Trophoblast cell (in vitro differentiated cells and primary cell): ENCODE results near the gene E2F3. TPM values are rescaled to one million over a fixed set of nuclear protein-coding genes. Genes with fewer than 3 reads are reported as not detected.
A peak's percentile ranks its signal among the peaks of the same experiment; 100 is the strongest.

ENCODE experiments used
- DNase-seq, 2 donors: peaks; one replicate each; pipeline ENCODE4 v3.0.0-alpha.2; 2016
- H2AFZ ChIP-seq: 2 replicates; pipeline ENCODE4 v1.6.1; 2013; ENCODE audit warnings: low read length, moderate library complexity, mild to moderate bottlenecking; ENCODE audit not compliant: insufficient read depth, poor library complexity
- H2AK5ac ChIP-seq: 2 replicates; pipeline ENCODE4 v1.6.1; 2013; ENCODE audit warnings: mild to moderate bottlenecking, low read length
- H2BK120ac ChIP-seq: 2 replicates; pipeline ENCODE4 v1.6.1; 2013; ENCODE audit warnings: low read length, mild to moderate bottlenecking, moderate library complexity; ENCODE audit not compliant: insufficient read depth, poor library complexity
- H2BK12ac ChIP-seq: 2 replicates; pipeline ENCODE4 v1.6.1; 2013; ENCODE audit warnings: mild to moderate bottlenecking, low read length, moderate library complexity
- H2BK5ac ChIP-seq: 2 replicates; pipeline ENCODE4 v1.6.1; 2013; ENCODE audit warnings: low read length, low read depth, moderate library complexity, mild to moderate bottlenecking; ENCODE audit not compliant: poor library complexity
- H3K14ac ChIP-seq: 2 replicates; pipeline ENCODE4 v1.6.1; 2013; ENCODE audit warnings: mild to moderate bottlenecking, low read length
- H3K18ac ChIP-seq: 2 replicates; pipeline ENCODE4 v1.6.1; 2013; ENCODE audit warnings: mild to moderate bottlenecking, low read length
- H3K23ac ChIP-seq: 2 replicates; pipeline ENCODE4 v1.6.1; 2013; ENCODE audit warnings: low read length
- H3K27ac ChIP-seq: 2 replicates; pipeline ENCODE4 v1.5.1; 2013; ENCODE audit warnings: low read depth, mild to moderate bottlenecking, inconsistent platforms, low read length, moderate library complexity
- H3K27me3 ChIP-seq: 2 replicates; pipeline ENCODE4 v1.6.1; 2013; ENCODE audit warnings: inconsistent platforms, mild to moderate bottlenecking, low read length, moderate library complexity; ENCODE audit not compliant: insufficient read depth
- H3K36me3 ChIP-seq, 2 experiments: 1 replicate in 1 of 2; 2 replicates in 1 of 2; pipeline ENCODE4 v1.6.1; 2013; ENCODE audit warnings: low read length in 2 of 2, mild to moderate bottlenecking in 2 of 2, moderate library complexity in 1 of 2; ENCODE audit not compliant: insufficient read depth in 2 of 2, control insufficient read depth in 1 of 2
- H3K4ac ChIP-seq: 2 replicates; pipeline ENCODE4 v1.6.1; 2013; ENCODE audit warnings: low read depth, mild to moderate bottlenecking, low read length, moderate library complexity
- H3K4me1 ChIP-seq, 2 experiments: 1 replicate in 1 of 2; 2 replicates in 1 of 2; pipeline ENCODE4 v1.6.1; 2013; ENCODE audit warnings: low read length in 2 of 2, mild to moderate bottlenecking in 2 of 2, moderate library complexity in 1 of 2; ENCODE audit not compliant: insufficient read depth in 2 of 2, control insufficient read depth in 1 of 2
- H3K4me2 ChIP-seq: 2 replicates; pipeline ENCODE4 v1.6.1; 2013; ENCODE audit warnings: inconsistent platforms, mild to moderate bottlenecking, low read length, moderate library complexity
- H3K4me3 ChIP-seq: 2 replicates; pipeline ENCODE4 v1.5.1; 2013; ENCODE audit warnings: mild to moderate bottlenecking, low read depth, low read length, inconsistent platforms
- H3K79me1 ChIP-seq: one replicate; pipeline ENCODE4 v1.6.1; 2013; ENCODE audit warnings: low read length
- H3K79me2 ChIP-seq: 2 replicates; pipeline ENCODE4 v1.6.1; 2013; ENCODE audit warnings: low read length, mild to moderate bottlenecking; ENCODE audit not compliant: control insufficient read depth, insufficient read depth, poor library complexity
- H3K9ac ChIP-seq: 2 replicates; pipeline ENCODE4 v1.6.1; 2013; ENCODE audit warnings: mild to moderate bottlenecking, low read length
- H3K9me3 ChIP-seq: 2 replicates; pipeline ENCODE4 v1.6.1; 2013; ENCODE audit warnings: low read depth, mild to moderate bottlenecking, control low read depth, inconsistent platforms, low read length; ENCODE audit not compliant: insufficient read depth
- H4K12ac ChIP-seq: 2 replicates; pipeline ENCODE4 v1.6.1; 2013; ENCODE audit warnings: low read depth, mild to moderate bottlenecking, low read length, moderate library complexity
- H4K8ac ChIP-seq: 2 replicates; pipeline ENCODE4 v1.6.1; 2013; ENCODE audit warnings: low read depth, mild to moderate bottlenecking, low read length, moderate library complexity
- H4K91ac ChIP-seq: one replicate; pipeline ENCODE4 v1.6.1; 2013; ENCODE audit warnings: low read depth, mild to moderate bottlenecking, low read length, moderate library complexity
- WGBS: extraction: QIAGEN DNeasy Blood & Tissue Kit; methylation state at CpG from one replicate; pipeline ENCODE4 v1.1.7; 2013; ENCODE audit warnings: missing lambda C conversion rate; ENCODE audit not compliant: insufficient read length, insufficient coverage; ENCODE audit errors: extremely low coverage; 5-methylcytosine and 5-hydroxymethylcytosine counted together
- polyA plus RNA-seq: library from polyadenylated mRNA; stranded (reverse); fragments of 200-250 nt; gene quantifications from 2 replicates; pipeline ENCODE4 v1.2.3, GENCODE V29; 2013

E2F3 gene
- 10.7 and 11.6 TPM in 2 replicates for polyA plus RNA-seq

DNA sequence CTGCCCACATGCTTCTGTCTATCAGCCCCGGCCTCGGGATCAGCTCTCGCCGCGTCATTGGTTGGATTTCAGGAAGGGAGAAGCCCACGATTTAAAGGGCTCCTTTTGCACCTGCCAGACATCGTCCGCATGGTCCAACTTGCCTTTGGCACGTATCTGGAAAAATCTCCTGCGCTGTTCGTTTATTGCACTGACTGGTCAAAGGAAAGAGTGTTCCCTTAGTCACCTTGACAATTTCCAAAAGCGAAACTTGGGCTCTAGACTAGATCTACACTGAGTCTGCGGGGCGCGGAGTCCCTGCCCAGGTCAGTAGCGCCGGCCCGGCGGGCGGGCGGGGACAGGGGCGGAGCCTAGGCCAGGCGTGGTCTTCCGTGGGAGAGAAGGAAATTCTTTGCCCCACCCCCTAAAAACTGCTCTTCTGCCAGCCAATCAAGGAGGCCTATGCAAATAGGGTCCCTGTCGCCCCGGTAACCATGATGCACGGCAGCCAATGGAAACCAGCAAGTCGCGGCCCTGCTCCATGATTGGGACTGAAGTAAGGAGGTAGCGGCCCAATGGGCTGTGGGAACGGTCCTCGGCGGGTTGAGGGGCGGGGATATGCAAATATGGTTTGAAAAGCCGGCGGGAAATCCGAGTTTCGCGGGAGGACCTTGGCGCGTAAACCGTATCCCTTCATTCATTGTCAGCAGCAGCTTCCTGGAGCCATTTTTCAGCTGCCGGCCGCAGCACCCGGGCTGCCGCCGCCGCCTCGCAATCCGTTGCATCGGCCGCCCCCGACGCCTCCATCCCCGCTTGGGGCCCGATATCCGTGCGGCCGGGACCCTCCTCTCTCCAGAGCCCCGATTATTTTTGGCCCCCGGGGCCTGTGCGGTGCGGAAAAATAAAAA lies at the start of gene E2F3:
E2F3 (plus strand) TSS at position 675 of the 887 bp plus-strand sequence. CDS start 354 bp downstream, outside the sequence.
- peak within 1 kb of the TSS; percentile 96 for H3K18ac ChIP-seq
- H3K9me3 ChIP-seq = no peaks in the 10 kb centered on the region
- no peak within 1 kb of the TSS for H3K23ac ChIP-seq
- peaks cover 16% of the 10 kb centered on the region for H3K79me1 ChIP-seq
- H2BK12ac ChIP-seq = no peak within 1 kb of the TSS
- H3K27ac ChIP-seq = peak within 1 kb of the TSS; percentile 100
- H4K8ac ChIP-seq = peak within 1 kb of the TSS; percentile 91
- H4K12ac ChIP-seq = peak within 1 kb of the TSS; percentile 96
- peak within 1 kb of the TSS; percentile 84 for H3K4me2 ChIP-seq
- H3K4ac ChIP-seq = peak within 1 kb of the TSS; percentile 96
- H2BK5ac ChIP-seq = peak within 1 kb of the TSS; percentile 58
- H3K27me3 ChIP-seq = no peaks in the 10 kb centered on the region
- peak within 1 kb of the TSS; percentile 97 for H3K14ac ChIP-seq
- peaks cover 13% of the 10 kb centered on the region for H3K79me2 ChIP-seq
- DNase-seq = peak; percentile 100
- peaks cover 2 to 3% of the 10 kb centered on the region in 2 experiments for H3K4me1 ChIP-seq
- WGBS = no CpG with 5 or more reads among the region's 63 CpGs
- H3K9ac ChIP-seq = peak within 1 kb of the TSS; percentile 98
- H4K91ac ChIP-seq = peak within 1 kb of the TSS; percentile 91
- peak within 1 kb of the TSS; percentile 98 for H3K4me3 ChIP-seq
- H2AFZ ChIP-seq = peak within 1 kb of the TSS; percentile 57
- peak within 1 kb of the TSS; percentile 26 for H2AK5ac ChIP-seq
- peak within 1 kb of the TSS; percentile 86 for H2BK120ac ChIP-seq
- peaks cover 0 to under 1% of the 10 kb centered on the region in 2 experiments for H3K36me3 ChIP-seq

DNA sequence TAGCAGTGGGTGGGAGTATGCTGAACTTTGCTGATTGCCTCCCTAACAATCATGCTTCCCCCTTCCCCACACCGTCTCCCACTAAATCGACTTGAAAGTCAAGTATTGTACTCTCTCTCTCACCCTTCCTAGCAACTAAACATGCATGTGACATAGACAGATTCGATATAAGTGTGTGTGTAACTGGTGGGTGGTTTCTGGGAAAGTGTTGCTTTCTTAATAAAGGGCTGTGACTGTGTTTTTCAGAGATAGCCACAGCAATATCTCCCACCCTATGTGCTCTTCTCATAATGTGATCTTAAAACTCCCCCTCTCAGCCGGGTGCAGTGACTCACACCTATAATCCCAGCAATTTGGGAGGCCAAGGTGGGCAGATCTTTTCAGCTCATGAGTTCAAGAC lies 49.3 kb upstream of the E2F3 start:
- no peak overlapping the region for H2BK12ac ChIP-seq
- H2AK5ac ChIP-seq = no peak overlapping the region
- H3K27ac ChIP-seq = no peak overlapping the region
- no peak overlapping the region for H3K9ac ChIP-seq
- no CpG with 5 or more reads among the region's 4 CpGs for WGBS
- H3K14ac ChIP-seq = no peak overlapping the region
- H3K4ac ChIP-seq = no peak overlapping the region
- H4K8ac ChIP-seq = no peak overlapping the region
- no peaks in the 10 kb centered on the region for H3K79me2 ChIP-seq
- no peaks in the 10 kb centered on the region for H3K36me3 ChIP-seq
- H2BK120ac ChIP-seq = no peak overlapping the region
- H3K79me1 ChIP-seq = no peaks in the 10 kb centered on the region
- no peak overlapping the region for H4K12ac ChIP-seq
- H3K18ac ChIP-seq = no peak overlapping the region
- DNase-seq = no peak
- no peak overlapping the region for H2BK5ac ChIP-seq
- H3K9me3 ChIP-seq = peaks cover 2% of the 10 kb centered on the region
- H3K27me3 ChIP-seq = no peaks in the 10 kb centered on the region
- peaks cover 0 to 3% of the 10 kb centered on the region in 2 experiments for H3K4me1 ChIP-seq
- no peak overlapping the region for H4K91ac ChIP-seq
- no peak overlapping the region for H3K4me2 ChIP-seq
- H3K4me3 ChIP-seq = no peak overlapping the region
- no peak overlapping the region for H3K23ac ChIP-seq
- no peak overlapping the region for H2AFZ ChIP-seq

DNA sequence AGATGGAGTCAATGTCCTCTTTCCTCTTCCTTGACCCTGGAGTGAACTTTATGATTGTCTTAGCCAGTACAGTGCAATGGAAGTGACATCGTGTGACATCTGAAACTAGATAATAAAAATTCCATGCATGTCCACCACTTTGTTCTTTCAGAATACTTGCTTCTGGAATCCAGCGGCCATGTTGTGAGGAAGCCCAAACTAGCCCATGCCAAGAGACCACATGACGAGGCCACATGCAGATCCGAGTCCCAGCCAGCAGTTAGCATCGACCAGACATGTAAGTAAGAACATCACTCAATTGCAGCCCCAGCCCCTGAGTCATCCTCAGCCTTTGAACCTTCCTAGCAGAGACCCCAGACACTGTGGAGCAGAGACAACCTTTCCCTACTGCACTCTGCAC lies 48.5 kb upstream of the E2F3 start:
- Histone ChIP-seq H2AFZ (no peak overlapping the region), H3K36me3 (no peaks in the 10 kb centered on the region), H3K79me1 (no peaks in the 10 kb centered on the region), H3K9ac (no peak overlapping the region), H2BK5ac (no peak overlapping the region), H3K27ac (no peak overlapping the region), H3K4me3 (no peak overlapping the region), H3K14ac (no peak overlapping the region), H3K4me2 (no peak overlapping the region), H4K8ac (no peak overlapping the region), H4K91ac (no peak overlapping the region), H2AK5ac (no peak overlapping the region), H3K9me3 (peaks cover 2% of the 10 kb centered on the region), H3K23ac (no peak overlapping the region), H2BK12ac (no peak overlapping the region), H3K18ac (no peak overlapping the region), H4K12ac (no peak overlapping the region), H3K4ac (no peak overlapping the region), H2BK120ac (no peak overlapping the region), H3K27me3 (no peaks in the 10 kb centered on the region), H3K79me2 (no peaks in the 10 kb centered on the region), H3K4me1 (peaks cover 0 to 3% of the 10 kb centered on the region in 2 experiments)
- no CpG with 5 or more reads among the region's 5 CpGs for WGBS
- DNase-seq = no peak

DNA sequence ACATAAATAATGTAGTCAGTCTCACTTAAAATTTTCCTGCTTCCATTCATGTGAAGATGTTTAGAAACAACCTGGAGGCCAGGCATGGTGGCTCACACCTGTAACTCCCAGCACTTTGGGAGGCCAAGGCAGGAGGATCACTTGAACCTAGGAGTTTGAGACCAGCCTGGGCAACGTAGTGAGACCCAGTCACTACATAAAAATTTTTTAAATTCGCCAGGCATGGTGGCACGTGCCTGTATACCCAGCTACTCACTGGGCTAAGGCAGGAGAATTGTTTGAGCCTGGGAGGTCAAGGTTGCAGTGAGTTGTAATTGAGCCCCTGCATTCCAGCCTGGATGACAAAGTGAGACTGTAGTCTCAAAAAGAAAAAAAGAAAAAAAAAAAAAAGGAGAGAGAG lies 47.3 kb upstream of the E2F3 start:
- Histone ChIP-seq H4K8ac (no peak overlapping the region), H3K79me1 (no peaks in the 10 kb centered on the region), H2AK5ac (no peak overlapping the region), H3K14ac (no peak overlapping the region), H2BK12ac (no peak overlapping the region), H3K36me3 (no peaks in the 10 kb centered on the region), H3K23ac (no peak overlapping the region), H4K91ac (no peak overlapping the region), H3K4me1 (peaks cover 0 to 3% of the 10 kb centered on the region in 2 experiments), H3K4me3 (no peak overlapping the region), H2BK5ac (no peak overlapping the region), H3K27me3 (no peaks in the 10 kb centered on the region), H3K27ac (no peak overlapping the region), H3K4ac (no peak overlapping the region), H3K79me2 (no peaks in the 10 kb centered on the region), H2BK120ac (no peak overlapping the region), H3K4me2 (no peak overlapping the region), H4K12ac (no peak overlapping the region), H3K18ac (no peak overlapping the region), H3K9me3 (peaks cover 2% of the 10 kb centered on the region), H3K9ac (no peak overlapping the region), H2AFZ (no peak overlapping the region)
- WGBS = no CpG with 5 or more reads among the region's 3 CpGs
- DNase-seq = no peak
